DMS114 treated with DMSO at 0.1 percent for 48 hours (cell line): ENCODE results near the gene THRB.

Source experiments
- DNase-seq: peaks from one replicate; lab custom pipeline; 2025; ENCODE audit not compliant: unreplicated experiment; lab: John Stamatoyannopoulos, UW

The THRB gene

DNA sequence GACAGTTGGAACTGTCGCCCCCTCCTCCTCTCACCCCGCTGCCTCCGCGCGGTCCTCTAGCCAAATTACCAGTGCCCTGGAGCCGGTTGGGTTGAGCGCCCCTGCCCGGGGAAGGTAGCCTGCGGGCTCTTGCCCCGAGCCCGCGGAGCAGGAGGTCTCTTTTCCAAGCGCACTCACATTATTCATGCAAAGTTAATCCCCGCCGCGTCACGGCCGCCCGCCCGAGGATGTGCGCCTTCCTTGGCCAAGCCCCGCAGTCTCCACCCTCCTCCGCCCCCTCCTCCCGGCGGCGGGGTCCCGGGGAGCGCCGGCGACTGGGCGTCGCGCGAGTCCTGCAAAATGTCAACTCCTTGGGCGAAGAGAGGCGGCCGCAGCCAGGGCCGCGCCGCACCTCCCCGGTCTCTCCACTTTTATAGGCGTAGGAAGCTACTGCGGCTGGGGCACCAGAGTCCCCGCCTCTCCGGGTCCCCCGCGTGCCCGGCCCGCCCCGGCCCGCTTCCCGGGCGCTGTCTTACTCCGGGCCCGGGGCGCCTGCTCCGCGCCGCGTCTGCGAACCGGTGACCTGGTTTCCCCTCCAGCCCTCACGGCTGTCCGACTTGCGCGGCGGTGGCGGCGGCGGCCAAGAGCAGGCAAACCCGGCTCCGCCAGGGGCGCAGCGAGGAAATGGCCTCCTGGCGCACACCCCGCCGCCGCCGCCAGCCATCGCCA lies at the start of gene THRB:
THRB (minus strand) TSS at position 233 of the 708 bp plus-strand sequence.
- no peak for DNase-seq

DNA sequence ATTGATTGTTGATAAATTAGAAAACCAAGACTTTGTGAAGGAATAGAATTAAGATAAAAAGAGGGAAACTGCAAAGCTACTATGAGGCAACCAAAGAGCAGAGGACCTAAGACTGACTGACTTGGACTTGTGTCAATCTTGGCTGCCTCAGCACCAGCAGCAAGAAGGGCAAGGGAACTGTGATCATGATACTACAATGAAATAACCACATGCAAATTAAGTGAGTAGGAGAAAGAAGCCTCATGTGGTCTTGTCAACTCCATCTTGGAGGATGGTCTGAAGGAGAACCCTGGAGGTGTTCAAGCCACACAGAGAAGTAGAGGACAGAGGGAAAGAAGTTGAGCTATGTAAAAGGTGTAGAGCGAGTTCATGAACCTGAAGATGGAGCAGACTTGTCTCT lies 47.3 kb upstream of the THRB start:
- DNase-seq: no peak

DNA sequence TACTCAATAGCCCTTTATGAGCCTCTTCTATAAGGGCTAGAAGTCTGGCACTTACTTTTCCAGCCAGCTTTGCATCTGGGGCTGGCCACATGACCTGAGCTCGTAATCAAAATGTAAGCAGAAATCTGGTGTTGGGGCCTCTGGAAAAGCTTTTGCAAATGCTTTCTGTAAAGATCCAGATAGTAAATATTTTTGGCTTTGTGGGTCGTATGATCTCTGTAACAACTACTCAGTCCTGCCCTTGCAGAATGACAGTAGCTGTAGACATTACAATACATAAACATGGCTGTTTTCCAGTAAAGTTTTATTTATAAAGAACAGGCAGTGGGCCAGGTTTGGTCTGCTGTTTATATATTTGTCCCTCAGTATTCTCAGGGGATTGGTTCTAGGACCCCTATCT lies 46.2 kb upstream of the THRB start:
- no peak for DNase-seq

DNA sequence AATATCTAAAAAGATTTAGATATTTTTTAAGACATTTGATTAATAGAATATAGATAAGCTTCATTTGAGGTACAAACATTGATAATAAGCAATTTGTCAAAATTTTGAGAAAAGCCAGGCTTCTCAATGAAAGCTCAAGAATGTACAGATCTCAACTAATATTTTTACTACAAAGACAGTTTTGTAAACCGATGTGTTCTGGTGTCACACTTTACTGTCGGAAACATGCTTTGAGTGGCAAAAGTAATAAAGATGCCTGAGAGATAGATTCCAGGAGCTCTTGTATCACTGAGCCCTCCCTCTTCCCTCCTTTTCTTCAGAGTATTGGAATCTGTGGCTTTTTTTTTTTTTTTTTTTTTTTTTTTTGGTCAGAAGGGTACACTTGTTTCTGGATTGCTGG lies 45.0 kb upstream of the THRB start:
- DNase-seq: no peak

DNA sequence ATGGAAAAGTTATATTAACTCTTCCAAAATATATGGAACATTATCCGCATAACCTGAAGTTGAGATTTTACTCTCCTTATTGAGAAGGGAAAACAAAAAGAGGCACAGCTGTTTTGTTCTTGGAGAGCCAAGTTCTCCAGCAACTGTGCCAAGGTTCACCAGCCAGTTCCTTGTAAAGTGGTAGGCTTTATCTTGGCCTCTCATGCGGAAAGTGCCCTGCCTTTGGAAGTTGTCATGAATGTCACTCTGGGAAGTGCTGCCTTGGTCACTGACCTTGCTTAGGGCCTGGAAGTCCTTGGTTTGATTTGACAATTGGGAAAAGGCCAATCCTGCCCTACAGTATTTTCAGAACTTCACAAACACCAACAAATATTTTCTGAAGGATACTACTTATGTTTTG lies 44.2 kb upstream of the THRB start:
- DNase-seq: no peak

DNA sequence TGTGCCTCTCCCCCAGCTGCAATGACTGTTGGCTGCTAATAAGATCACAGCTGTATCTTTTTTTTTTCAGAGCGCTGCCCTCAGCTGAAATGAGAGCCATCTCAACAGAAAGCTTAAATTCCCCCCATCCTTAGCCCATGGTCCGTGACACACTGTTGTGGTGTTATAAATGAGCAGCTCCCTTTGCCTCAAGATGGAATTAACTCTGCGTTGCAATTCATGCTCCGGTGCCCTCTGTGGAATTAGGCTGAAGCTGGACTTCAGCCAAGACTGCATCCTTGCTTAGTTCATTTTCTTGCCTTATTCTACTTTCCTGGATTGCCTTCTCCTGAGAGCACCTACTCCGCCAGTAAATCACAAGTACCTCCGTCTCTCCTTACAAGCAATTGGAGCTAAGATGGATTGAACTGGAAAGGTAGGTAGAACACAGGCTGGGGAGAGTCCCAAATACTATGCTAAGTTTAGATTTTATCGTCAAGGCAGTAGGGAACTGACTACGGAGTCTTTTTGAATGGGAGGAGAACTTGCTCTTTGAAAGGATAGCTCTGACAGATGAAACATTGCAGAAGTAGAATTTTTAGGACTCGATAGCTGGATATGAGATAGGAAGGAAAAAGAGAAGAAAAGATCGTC lies 39.0 kb upstream of the THRB start:
- DNase-seq: no peak

DNA sequence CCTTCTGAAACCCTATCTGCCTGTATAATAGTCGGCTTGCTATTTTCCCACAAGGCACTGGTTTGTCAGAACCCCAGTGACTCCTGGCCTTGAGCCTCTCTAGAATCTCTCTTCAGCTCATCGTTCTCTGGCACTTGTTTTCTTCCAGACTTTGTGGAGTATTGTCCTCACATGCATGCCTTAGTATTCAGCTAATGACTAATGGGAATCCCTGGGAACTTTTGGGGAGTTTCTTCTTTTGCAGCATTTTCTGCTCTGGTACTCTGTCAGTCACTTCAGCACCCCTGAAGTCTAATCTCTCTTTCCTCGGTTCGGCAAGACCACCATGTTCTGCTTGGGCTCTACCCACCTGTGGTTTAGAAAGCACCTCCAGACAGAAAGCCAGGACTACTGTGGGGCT lies 35.8 kb upstream of the THRB start:
- no peak for DNase-seq

DNA sequence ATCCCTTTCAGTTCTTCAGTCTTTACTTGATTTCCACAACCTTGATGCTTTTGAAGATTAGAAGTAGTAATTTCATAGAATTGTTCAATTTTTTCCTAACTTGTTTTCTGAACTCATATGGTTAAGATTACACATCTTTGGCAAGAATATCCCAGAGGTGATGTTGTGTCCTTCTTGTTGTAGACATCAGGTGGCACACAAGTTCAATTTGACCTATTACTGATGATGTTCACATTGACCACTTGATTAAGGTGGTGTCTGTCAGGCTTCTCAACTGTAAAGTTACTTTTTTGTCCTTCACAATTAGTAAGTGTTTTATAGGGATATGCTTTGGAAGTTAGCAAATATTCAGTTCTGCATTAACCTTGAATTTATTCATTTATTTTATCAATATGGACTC lies 34.6 kb upstream of the THRB start:
- no peak for DNase-seq

DNA sequence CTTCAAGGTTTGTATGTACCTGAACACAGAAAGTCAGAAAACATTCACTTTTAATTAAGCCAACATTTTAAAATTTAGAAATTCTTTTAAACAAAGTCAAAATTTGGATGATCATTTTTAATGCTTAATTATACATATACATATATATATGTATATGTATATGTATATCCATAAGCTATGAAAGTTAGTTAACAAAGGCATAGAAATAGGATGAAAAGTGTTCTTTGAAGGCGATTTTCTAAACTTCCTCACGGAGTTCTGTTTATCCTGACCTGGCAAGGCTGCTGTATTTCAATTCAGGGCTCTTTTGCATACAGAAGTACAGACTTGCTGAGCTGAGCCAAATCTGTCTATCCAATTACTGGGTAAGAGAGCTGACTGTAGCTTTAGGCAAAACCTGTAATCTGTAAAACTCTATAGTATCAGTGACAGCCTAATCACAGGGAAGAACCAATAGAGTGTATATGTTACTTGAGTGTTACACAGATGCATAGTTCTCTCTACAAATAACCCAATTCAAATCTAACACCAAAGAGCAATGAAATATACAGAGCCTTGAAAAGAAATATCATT lies 32.1 kb upstream of the THRB start:
- no peak for DNase-seq

DNA sequence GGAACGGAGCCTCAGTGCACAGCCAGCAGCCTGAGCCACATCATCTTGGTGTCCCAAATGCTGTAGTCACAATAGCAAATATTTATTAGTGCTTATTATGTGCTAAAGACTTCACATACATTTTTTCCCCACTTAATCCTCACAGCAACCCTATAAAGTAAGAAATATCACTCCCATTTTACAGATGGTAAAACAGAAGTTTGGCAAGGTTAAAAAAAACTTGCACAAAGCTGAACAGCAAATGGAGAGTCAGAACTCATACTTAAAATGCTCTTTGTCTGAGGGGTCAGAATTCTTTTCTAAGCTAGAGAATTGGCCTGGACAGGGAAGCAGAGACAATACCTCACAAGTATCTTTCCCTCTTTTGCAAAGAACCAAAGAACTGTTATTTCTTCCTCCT lies 30.9 kb upstream of the THRB start:
- no peak for DNase-seq

DNA sequence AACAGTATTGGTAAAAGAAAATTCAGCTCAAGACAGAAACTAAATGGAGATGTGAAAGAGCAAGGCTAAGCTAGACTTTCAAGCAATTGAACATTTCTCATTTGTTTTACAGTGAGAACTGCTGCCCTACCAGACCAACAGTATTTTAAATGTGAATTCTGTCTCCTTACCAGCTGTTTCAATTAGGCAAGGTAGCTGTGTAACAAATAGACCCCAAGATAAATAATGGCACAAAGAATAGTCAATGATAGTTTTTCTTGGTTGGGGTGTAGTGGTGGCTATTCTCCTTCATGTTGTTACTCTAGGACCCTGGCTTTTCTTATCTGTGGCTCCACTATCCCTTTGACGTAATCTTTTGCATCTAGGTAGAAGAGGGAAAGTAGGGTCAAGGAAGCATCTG lies 30.4 kb upstream of the THRB start:
- no peak for DNase-seq

DNA sequence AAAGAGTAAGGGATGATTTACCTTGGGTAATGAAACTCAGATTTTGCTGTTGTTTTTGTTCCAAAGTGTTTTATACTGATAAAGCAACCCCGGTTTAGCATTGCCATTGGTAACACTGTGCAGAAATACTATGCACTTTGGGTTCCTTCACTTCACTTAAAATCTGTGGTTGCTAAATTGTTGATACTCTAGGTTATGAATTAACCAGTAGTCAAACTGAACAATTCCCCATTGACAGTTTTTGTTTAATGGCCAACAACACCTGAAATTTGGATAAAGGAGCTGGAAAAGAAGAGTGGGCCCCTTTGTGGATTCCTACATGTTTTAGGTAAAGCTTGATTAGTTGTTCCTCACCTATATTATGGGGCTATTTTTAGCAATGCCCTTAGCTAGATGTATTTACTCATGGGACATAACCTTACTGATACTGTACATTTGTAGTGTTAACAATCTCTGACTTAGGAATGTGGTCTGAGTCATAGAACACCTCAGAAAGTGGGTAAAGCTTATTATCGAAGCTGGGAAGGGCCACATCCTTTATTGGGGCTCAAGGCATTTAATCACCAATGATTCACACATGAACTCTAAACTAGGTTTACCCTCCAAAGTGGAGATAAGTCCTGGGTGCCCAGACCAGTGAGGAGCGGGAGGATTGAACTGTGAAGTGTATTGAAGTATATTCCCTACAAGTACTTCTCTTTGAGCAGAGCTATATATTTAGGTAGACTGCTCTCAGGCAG lies 29.5 kb upstream of the THRB start:
- DNase-seq: no peak

DNA sequence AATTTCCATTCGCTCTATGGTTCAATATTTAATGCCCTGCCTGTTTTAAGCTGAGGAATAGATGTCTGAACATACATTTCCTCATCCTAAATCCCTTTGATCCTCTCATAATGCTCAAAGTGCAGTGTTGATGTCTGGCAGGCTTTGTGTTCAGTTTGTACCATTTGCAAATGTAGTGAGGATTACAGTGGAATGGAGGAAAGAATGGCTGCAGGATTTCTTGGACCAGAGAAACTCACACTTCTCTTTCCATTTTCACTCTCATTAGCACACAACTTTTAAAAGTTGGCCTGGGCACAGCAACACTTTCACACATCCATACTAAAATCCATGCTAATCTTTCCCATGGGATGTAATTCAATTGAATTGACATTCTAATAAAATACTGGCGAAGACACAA lies 28.6 kb upstream of the THRB start:
- no peak for DNase-seq

DNA sequence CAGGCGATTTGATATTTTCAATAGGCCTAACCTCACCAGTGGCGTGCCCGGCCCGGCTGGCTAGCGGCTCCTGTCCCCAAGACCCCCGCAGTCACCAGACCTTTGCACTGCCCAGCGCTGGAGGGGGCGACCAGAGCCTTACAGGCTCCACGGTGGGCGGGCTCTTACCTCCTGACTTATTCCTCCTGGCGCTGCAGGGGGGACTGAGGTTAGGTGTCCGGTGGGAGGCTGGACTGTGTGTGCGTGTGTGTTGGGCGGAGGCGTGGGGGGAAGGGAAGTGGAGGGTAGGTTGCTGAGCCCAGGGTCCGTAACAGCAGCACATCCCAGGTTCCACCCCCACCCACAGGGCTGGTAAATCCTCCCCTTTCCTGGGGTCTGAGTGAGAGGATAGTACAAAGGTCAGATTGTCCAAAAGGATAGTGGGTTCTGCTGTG lies 27.5 kb upstream of the THRB start:
- no peak for DNase-seq

DNA sequence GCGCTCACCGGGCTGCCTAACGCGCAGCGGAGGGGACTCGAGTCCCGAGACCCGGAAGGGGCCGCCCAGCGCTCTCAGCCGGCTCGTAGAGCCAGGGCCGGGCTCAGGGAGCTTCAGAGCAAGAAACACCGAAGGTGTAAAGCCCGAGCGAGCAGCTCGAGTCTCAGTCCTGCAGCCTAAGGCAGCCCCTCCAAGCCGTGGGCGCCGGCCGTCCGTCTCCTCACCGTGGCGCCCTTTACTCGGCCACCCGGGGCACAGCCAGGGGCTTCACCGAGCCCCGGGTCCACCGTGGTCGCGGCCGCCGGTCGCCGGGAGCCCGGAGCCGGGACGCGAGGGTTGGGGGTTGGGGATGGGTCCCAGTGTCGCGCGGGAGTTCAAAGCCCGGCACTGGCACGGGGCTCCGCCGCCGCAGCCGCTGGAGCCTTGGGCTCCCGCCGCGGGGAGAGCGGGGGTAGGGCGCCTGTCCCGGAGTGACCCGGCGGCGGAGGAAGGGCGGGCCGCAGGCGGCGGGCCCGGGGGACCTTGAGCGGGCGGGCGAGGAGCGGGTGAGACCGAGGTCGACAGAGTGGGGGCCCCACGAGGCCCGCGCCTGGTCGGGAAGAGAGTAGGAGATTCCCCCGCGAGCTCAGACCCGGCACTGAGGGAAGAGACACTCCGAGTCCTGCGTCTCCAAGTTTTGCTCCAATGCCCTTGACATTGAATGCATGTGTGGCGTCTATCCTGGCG lies 26.9 kb upstream of the THRB start:
- no peak for DNase-seq

DNA sequence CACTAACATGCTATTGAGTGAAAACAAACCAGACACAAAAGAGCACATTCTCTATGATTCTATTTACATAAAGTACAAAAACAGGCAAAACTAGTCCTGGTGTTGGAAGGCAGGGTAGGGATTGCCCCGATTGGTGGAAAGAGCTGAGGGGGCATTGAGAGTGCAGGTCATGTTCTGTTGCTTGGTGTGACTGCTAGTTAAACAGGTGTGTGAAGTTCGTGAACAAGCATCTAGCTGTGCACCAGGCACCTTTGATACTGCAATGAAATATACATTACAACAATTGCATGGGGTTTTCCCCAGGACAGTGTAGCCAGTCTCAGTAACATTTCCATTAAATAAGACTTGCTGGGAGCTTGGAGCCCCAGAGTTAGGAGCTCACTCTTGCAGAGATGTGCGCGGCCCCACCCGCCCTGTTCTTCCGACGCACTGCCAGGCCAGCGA lies 26.3 kb upstream of the THRB start:
- no peak for DNase-seq

DNA sequence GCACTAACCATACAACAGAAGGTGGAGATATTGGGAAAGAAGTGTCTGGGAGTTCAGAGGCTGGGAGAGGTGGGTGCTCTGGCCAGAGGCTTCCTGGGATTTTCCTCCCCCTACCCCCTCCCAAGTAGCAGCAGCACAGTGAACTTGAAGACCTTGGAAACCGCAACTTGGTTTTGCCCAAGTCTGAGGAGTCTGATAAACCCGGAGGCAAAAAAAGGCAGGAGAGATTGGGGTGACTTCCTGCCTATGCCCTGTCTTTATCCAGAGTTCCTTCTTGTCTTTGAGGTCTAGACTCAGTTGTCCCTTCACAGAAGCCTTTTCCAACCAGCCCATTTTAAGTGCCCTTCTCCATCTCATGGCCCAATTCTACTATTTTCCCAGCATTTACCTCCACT lies 25.4 kb upstream of the THRB start:
- DNase-seq: no peak

DNA sequence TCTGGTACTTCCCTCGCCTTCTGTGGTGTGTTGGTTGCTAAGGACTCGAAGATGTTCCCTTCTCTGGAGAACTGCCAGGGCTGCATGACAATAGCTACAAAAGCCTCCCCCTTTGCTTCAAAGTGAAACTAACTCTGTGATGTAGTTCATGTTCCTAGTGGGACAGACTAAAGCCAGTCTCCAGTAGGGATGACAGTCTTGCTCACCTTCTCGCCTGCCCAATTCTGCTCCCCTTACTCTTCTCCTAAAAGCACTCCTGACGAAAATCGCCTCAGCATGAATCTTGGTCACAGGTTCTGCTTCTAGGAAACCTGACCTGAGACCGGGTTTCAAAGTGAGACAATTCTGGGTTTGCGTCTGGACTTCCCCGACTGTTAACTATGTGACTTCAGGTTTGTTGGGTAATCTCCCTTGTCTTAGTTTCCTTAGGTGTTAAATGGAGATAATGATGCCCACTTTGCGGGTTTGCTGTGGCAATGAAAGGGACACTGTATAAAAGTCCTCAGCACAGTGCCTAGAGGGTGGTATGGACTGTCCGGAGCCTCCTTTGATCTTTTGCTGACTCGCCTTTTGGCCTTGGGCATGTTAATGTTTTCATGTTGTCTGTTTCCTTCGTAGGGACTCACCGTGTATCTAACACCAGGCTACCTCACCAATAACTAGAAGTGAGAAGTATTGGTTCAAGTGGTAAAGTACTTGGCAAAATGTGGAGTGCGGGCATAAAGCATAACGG lies 24.9 kb upstream of the THRB start:
- DNase-seq: no peak

DNA sequence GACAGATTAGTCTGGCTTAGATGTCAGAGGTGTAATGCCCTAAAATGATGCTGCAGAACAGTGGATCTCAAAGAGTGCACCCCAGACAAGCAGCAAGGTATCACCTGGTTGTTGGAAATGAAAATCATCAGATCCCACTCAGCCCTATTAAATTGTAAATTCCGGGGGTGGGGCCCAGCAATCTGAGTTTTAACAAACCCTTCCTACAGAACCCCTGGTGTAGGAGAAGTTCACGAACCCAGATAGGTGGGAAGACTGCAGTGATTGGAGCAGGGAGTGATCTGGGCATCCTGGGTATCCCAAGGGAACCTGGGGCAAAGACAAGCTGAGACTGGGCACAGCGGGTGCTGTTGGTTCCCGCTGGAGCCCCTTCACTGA lies 24.3 kb upstream of the THRB start:
- DNase-seq: no peak

DNA sequence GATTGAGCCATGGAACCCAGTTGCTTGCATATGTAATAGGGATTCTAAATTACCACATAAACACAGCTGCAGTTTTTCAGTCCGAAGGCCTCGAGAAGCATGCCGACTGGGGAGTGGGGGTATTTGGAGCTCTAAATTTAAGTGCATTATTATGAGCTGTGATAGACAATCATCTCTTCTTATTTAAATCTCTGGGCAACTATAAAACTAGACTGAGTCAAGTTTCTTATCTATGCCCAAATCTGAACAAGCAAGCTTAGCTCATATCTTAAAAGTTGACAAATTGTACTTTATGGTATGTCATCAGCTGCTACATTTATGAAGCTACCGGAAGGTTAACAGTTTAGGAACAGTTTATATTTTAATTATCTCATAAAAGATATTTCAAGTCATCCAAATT lies 19.5 kb upstream of the THRB start:
- no peak for DNase-seq

DNA sequence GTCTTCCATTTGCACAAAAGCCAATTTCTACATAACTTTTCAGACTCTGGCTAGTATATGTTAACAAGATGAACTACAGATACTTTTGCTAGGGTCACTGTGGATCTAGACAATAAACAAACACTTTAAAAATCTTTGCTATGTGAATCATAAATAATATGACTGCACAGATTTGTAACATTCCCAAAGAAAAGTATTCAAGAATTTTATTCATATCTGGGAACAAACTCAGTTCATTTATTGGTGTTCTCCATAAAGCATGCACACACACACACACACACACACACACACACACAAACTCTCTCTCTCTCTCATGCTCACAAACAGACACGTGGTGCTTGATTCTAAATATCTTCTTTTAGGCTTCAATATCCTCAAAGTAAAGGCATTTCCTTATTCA lies 18.8 kb upstream of the THRB start:
- DNase-seq: no peak
